GM12864 (cell line): ENCODE measurements around the gene H1-8.

Source experiments
- DNase-seq: peaks from one replicate; pipeline ENCODE4 v3.0.0-alpha.2; 2011; ENCODE audit warnings: low read depth
- H3K4me3 ChIP-seq: 2 replicates; pipeline ENCODE4 v1.5.1; 2011; ENCODE audit warnings: mild to moderate bottlenecking, low read depth, low read length, control low read depth
- TF ChIP-seq, protein P1 (sequence below): IDR thresholded peaks from 2 replicates; pipeline ENCODE4 v1.5.1; 2011; ENCODE audit warnings: low read depth, mild to moderate bottlenecking, moderate library complexity, low read length, control low read depth, inconsistent platforms; ENCODE audit errors: missing control alignments

Gene H1-8

DNA sequence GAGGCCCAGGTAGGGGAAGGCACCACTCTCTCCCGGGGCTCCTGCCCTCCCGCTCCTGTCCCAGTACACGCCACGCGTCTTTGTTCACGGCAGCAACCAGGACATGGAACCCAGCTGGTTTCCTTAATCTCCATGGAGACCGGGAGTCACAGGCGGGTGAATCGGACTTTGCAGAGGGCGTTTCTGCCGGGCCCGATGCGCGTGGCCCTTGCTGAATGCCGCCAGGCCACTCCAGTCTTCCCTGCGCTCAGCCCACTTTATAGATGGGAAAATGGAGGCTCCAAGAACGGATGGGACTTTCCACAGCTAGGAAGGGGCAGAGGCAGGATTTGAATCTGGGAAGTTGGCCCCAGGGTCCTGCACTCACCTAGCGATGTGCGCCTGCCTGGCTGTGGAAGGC is 56.1 kb downstream of the H1-8 start:
- TF ChIP-seq, protein P1, sequence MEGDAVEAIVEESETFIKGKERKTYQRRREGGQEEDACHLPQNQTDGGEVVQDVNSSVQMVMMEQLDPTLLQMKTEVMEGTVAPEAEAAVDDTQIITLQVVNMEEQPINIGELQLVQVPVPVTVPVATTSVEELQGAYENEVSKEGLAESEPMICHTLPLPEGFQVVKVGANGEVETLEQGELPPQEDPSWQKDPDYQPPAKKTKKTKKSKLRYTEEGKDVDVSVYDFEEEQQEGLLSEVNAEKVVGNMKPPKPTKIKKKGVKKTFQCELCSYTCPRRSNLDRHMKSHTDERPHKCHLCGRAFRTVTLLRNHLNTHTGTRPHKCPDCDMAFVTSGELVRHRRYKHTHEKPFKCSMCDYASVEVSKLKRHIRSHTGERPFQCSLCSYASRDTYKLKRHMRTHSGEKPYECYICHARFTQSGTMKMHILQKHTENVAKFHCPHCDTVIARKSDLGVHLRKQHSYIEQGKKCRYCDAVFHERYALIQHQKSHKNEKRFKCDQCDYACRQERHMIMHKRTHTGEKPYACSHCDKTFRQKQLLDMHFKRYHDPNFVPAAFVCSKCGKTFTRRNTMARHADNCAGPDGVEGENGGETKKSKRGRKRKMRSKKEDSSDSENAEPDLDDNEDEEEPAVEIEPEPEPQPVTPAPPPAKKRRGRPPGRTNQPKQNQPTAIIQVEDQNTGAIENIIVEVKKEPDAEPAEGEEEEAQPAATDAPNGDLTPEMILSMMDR, result no peak
- DNase-seq, result no peak
- H3K4me3 ChIP-seq, result no peak overlapping the region

DNA sequence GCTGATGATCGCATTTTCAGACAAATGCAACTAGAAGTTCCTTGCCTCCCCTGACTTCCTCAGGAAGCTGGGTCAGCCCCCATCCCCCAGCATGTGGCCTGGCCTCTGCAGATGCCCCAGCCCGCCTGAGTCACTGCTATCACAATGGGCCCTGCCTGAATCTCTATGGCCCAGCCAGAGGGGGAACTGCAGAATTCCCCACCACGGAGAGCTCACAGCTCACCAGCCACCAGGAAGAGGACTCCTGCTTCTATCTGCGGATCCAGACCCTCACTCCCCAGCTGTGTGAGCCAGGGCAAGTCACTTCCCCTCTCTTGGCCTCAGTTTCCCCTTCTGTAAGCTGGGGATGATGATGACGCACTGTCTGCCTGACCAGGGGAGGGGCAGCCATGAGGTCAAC is 56.6 kb downstream of the H1-8 start:
- no peak for DNase-seq
- TF ChIP-seq, protein P1, result no peak
- no peak overlapping the region for H3K4me3 ChIP-seq

DNA sequence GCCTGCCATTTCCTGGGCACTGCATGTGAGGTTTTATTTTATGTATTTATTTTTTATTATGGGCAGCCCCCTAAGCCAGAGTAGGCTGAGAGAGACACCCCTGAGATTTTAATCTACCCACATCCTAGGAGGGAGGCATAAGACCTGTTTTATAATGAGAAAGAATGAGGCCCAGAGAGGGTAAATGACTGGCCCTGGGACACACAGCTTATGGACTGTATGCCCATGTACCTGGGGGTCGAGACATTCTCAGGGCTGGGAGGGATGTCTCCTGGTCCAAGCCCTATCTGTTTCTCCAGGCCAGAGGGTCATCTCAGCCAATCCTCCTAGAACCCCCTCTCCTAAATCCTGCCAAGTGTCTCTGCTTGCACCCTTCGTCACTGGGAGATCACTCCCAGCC is 57.4 kb downstream of the H1-8 start:
- DNase-seq, result no peak
- TF ChIP-seq, protein P1, result no peak
- no peak overlapping the region for H3K4me3 ChIP-seq
